ENCODE measurements around the gene EPB41L4A.

Gene EPB41L4A

DNA sequence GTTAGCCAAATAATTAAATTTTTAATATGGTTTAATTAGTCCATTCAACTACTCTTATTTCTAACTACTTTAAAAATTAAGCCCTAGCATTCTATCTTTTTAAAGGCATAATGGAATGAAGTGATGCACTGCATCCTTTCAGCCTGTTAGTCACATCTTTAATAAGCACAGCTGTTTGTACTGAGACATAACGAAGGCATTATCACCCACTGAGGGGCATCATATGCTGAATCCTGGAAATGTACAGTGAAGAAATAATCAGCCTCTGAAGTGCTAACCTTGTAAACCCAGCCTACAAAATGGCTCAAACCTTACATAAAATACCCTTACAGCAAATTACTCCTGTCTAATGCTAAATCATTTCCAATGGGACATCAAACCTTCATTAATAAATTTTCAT lies 33.1 kb downstream of the EPB41L4A start:
- TF ChIP-seq POLR2AphosphoS5 (IDR thresholded peaks at IDR 0.05; ENCODE audit: low read depth): no peak
- TF ChIP-seq, protein P1, sequence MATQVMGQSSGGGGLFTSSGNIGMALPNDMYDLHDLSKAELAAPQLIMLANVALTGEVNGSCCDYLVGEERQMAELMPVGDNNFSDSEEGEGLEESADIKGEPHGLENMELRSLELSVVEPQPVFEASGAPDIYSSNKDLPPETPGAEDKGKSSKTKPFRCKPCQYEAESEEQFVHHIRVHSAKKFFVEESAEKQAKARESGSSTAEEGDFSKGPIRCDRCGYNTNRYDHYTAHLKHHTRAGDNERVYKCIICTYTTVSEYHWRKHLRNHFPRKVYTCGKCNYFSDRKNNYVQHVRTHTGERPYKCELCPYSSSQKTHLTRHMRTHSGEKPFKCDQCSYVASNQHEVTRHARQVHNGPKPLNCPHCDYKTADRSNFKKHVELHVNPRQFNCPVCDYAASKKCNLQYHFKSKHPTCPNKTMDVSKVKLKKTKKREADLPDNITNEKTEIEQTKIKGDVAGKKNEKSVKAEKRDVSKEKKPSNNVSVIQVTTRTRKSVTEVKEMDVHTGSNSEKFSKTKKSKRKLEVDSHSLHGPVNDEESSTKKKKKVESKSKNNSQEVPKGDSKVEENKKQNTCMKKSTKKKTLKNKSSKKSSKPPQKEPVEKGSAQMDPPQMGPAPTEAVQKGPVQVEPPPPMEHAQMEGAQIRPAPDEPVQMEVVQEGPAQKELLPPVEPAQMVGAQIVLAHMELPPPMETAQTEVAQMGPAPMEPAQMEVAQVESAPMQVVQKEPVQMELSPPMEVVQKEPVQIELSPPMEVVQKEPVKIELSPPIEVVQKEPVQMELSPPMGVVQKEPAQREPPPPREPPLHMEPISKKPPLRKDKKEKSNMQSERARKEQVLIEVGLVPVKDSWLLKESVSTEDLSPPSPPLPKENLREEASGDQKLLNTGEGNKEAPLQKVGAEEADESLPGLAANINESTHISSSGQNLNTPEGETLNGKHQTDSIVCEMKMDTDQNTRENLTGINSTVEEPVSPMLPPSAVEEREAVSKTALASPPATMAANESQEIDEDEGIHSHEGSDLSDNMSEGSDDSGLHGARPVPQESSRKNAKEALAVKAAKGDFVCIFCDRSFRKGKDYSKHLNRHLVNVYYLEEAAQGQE (IDR thresholded peaks at IDR 0.05; ENCODE audit: insufficient replicate concordance, low read depth): no peak
- TF ChIP-seq, protein P2, sequence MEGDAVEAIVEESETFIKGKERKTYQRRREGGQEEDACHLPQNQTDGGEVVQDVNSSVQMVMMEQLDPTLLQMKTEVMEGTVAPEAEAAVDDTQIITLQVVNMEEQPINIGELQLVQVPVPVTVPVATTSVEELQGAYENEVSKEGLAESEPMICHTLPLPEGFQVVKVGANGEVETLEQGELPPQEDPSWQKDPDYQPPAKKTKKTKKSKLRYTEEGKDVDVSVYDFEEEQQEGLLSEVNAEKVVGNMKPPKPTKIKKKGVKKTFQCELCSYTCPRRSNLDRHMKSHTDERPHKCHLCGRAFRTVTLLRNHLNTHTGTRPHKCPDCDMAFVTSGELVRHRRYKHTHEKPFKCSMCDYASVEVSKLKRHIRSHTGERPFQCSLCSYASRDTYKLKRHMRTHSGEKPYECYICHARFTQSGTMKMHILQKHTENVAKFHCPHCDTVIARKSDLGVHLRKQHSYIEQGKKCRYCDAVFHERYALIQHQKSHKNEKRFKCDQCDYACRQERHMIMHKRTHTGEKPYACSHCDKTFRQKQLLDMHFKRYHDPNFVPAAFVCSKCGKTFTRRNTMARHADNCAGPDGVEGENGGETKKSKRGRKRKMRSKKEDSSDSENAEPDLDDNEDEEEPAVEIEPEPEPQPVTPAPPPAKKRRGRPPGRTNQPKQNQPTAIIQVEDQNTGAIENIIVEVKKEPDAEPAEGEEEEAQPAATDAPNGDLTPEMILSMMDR (IDR thresholded peaks at IDR 0.05; ENCODE audit: insufficient read depth, low read length): no peak
- no peak for TF ChIP-seq GABPA (IDR thresholded peaks at IDR 0.05; ENCODE audit: low read depth)
- no peak for TF ChIP-seq SPI1 (IDR thresholded peaks at IDR 0.05; ENCODE audit: borderline replicate concordance, low read depth)
- Histone ChIP-seq H3K27ac (replicated peaks) (no peak overlapping the region), H3K4me3 (replicated peaks; ENCODE audit: insufficient read depth, low read length) (no peak overlapping the region), H3K27me3 (ENCODE audit: insufficient read depth, poor library complexity, severe bottlenecking) (no peaks in the 10 kb centered on the region)
- DNase-seq (ENCODE audit: low read depth in 1 of 2, low spot score in 1 of 2): no peak

DNA sequence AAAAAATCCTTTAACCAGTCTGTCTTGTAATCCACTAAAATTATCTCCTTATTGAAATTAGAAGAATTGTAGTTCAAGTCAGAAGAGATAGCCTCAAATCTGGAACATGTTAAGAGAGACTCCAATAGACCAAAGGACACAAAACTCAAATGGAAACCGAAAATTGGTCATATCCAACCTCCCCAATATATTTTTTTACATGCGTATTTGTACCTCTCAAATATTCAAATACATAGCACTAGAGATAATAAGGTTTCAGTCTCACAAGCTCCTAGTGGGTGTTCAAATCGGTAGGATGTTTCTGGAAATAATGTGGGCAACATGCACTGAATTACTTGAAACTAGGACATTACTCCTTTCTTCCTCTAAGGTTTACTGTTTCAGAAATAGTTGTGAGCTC lies 33.5 kb downstream of the EPB41L4A start:
- TF ChIP-seq, protein P1 (IDR thresholded peaks at IDR 0.05; ENCODE audit: insufficient replicate concordance, low read depth): no peak
- TF ChIP-seq, protein P2 (IDR thresholded peaks at IDR 0.05; ENCODE audit: insufficient read depth, low read length): no peak
- TF ChIP-seq SPI1 (IDR thresholded peaks at IDR 0.05; ENCODE audit: borderline replicate concordance, low read depth) (no peak), GABPA (IDR thresholded peaks at IDR 0.05; ENCODE audit: low read depth) (no peak), POLR2AphosphoS5 (IDR thresholded peaks at IDR 0.05; ENCODE audit: low read depth) (no peak)
- no peaks in the 10 kb centered on the region for H3K27me3 ChIP-seq (ENCODE audit: insufficient read depth, poor library complexity, severe bottlenecking)
- H3K4me3 ChIP-seq (replicated peaks; ENCODE audit: insufficient read depth, low read length): no peak overlapping the region
- no peak overlapping the region for H3K27ac ChIP-seq (replicated peaks)
- DNase-seq (ENCODE audit: low read depth in 1 of 2, low spot score in 1 of 2): no peak

DNA sequence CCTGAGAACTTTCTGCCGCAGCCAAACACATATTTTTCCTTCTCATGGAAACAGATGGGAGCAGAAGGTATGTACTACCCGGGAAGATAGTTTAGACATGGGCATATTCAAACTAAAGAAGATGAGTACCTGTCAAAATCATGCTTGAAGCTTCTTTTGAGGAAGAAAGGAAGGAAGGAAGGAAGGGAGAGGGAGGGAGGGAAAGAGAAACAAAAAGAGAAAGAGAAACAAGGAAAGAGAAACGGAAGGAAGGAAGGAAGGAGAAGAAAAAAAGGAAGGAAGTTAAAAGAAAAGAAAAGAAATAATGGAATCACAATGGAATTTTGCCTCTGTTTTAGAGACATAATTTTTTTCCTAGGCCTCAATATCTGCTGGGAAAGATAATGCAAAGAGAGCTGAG lies 34.6 kb downstream of the EPB41L4A start:
- Histone ChIP-seq H3K27me3 (ENCODE audit: insufficient read depth, poor library complexity, severe bottlenecking) (no peaks in the 10 kb centered on the region), H3K4me3 (replicated peaks; ENCODE audit: insufficient read depth, low read length) (no peak overlapping the region), H3K27ac (replicated peaks) (no peak overlapping the region)
- TF ChIP-seq, protein P1 (IDR thresholded peaks at IDR 0.05; ENCODE audit: insufficient replicate concordance, low read depth): no peak
- TF ChIP-seq GABPA (IDR thresholded peaks at IDR 0.05; ENCODE audit: low read depth) (no peak), SPI1 (IDR thresholded peaks at IDR 0.05; ENCODE audit: borderline replicate concordance, low read depth) (no peak), POLR2AphosphoS5 (IDR thresholded peaks at IDR 0.05; ENCODE audit: low read depth) (no peak)
- TF ChIP-seq, protein P2 (IDR thresholded peaks at IDR 0.05; ENCODE audit: insufficient read depth, low read length): no peak
- no peak for DNase-seq (ENCODE audit: low read depth in 1 of 2, low spot score in 1 of 2)

Measured in HL-60 (cell line).